ENCODE results near the gene ADAMTS7. TPM values are rescaled to one million over a fixed set of nuclear protein-coding genes. Genes with fewer than 3 reads are reported as not detected.

ADAMTS7 gene
- total RNA-seq, 5 donors from 2014 or later (not counting 1 experiment from before 2014, with no cell fraction given), result 0.79 to 2.3 (median 1.0) TPM; not detected in 2

GRCh38 chr15:78715434-78715833 lies 95.8 kb downstream of the ADAMTS7 start:
- Histone ChIP-seq H3K27ac (ENCODE audit: low read length) (no peak overlapping the region), H3K9me3 (no peaks in the 10 kb centered on the region), H3K4me1 (ENCODE audit: control insufficient read depth in 1 of 2, extremely low read depth in 1 of 2, insufficient read depth in 2 of 2, low read length in 2 of 2) (no peaks in the 10 kb centered on the region), H3K4me3 (ENCODE audit: control insufficient read depth in 1 of 2, extremely low read depth in 1 of 2, low read length in 1 of 2) (no peak overlapping the region), H3K27me3 (replicated peaks in 1 of 2; ENCODE audit: control insufficient read depth in 2 of 2, extremely low read depth in 1 of 2, insufficient read depth in 2 of 2, low read length in 1 of 2) (no peaks in the 10 kb centered on the region), H3K36me3 (ENCODE audit: control insufficient read depth in 2 of 2, extremely low read depth in 1 of 2, insufficient read depth in 1 of 2, low read length in 1 of 2) (no peaks in the 10 kb centered on the region)
- POLR2A ChIA-PET, result no interaction called here
- no peak overlapping the region for H3K27ac Mint-ChIP-seq
- CTCF ChIA-PET, result no interaction called here
- 100% methylated on average over 2 of the region's 5 CpGs for WGBS (ENCODE audit: insufficient coverage)
- H3K4me1 Mint-ChIP-seq, result no peaks in the 10 kb centered on the region
- H3K27me3 Mint-ChIP-seq, result peaks cover 25 to 33% of the 10 kb centered on the region in 2 donors
- no peaks in the 10 kb centered on the region for H3K36me3 Mint-ChIP-seq
- DNase-seq, result no peak
- no peak for ATAC-seq (replicated peaks in 1 of 4)
- H3K4me3 Mint-ChIP-seq, result no peak overlapping the region
- H3K9me3 Mint-ChIP-seq, result peaks cover 0 to 4% (median 0%) of the 10 kb centered on the region in 3 donors

DNA sequence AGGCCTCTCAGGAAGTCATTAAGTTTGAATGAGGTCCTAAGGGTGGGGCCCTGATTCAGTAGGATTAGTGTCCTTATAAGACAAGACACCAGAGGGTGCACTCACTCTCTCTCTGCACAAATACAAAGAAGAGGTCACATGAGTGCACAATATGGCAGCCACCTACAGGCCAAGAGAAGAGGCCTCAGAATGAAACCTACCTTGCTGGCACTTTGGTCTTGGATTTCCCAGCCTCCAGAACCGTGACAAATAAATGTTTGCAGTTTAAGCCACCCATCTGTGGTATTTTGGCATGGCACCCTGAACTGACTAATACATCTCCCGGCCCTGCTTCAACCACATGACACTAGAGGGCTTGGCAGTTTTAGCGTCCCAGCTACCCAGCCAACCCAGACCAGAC lies 96.4 kb downstream of the ADAMTS7 start:
- no peak overlapping the region for H3K27ac Mint-ChIP-seq
- CTCF ChIA-PET, result no interaction called here
- Histone ChIP-seq H3K9me3 (no peaks in the 10 kb centered on the region), H3K27ac (ENCODE audit: low read length) (no peak overlapping the region), H3K36me3 (ENCODE audit: control insufficient read depth in 2 of 2, extremely low read depth in 1 of 2, insufficient read depth in 1 of 2, low read length in 1 of 2) (no peaks in the 10 kb centered on the region), H3K27me3 (replicated peaks in 1 of 2; ENCODE audit: control insufficient read depth in 2 of 2, extremely low read depth in 1 of 2, insufficient read depth in 2 of 2, low read length in 1 of 2) (no peaks in the 10 kb centered on the region), H3K4me3 (ENCODE audit: control insufficient read depth in 1 of 2, extremely low read depth in 1 of 2, low read length in 1 of 2) (no peak overlapping the region), H3K4me1 (ENCODE audit: control insufficient read depth in 1 of 2, extremely low read depth in 1 of 2, insufficient read depth in 2 of 2, low read length in 2 of 2) (no peaks in the 10 kb centered on the region)
- peaks cover 0 to 4% (median 0%) of the 10 kb centered on the region in 3 donors for H3K9me3 Mint-ChIP-seq
- no peaks in the 10 kb centered on the region for H3K36me3 Mint-ChIP-seq
- H3K4me1 Mint-ChIP-seq, result no peaks in the 10 kb centered on the region
- H3K27me3 Mint-ChIP-seq, result peaks cover 25 to 33% of the 10 kb centered on the region in 2 donors
- POLR2A ChIA-PET, result no interaction called here
- ATAC-seq (replicated peaks in 1 of 4) (no peak), DNase-seq (no peak)
- H3K4me3 Mint-ChIP-seq, result no peak overlapping the region
- 50% methylated on average over 1 of the region's 3 CpGs for WGBS (ENCODE audit: insufficient coverage)

DNA sequence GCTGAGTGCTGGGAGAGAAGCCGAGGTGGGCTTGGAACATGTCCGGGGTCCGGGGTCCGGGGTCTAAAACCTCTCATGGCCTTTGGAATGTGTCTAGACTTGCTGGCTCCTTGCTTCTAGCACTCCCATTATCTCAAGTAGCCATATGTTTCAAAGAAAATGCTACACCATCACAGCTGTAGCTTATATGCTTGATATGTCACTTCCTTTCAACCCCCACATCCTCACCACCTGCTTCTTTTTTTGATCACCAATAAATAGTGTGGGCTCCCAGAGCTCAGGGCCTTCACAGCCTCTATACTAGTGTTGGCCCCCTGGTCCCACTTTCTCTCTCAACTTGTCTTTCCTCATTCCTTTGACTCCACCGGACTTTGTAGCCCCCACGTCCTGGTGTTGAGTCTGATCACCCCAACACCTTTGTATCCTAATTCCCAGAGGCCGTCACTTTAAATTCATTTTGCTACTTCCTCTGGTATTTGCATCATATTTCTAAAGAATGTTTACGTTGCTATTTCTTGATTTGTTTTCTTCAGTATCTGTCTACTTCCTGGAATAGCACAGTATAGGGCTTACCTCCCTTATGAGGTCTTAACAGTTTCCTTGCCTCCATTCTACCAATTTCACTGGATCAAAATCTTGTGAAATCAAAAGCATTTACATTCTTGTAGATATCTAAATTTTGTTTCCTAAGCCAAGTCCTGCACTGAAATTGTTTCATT lies 98.3 kb downstream of the ADAMTS7 start:
- Mint-ChIP-seq H3K4me1 (peaks cover 4 to 10% (median 8%) of the 10 kb centered on the region in 3 donors), H3K27ac (no peak overlapping the region), H3K9me3 (peaks cover 0 to 4% (median 0%) of the 10 kb centered on the region in 3 donors), H3K27me3 (peaks cover 21 to 25% of the 10 kb centered on the region in 2 donors), H3K36me3 (no peaks in the 10 kb centered on the region), H3K4me3 (no peak overlapping the region)
- no peaks in the 10 kb centered on the region for H3K36me3 ChIP-seq (ENCODE audit: control insufficient read depth in 2 of 2, extremely low read depth in 1 of 2, insufficient read depth in 1 of 2, low read length in 1 of 2)
- CTCF ChIA-PET, result interaction anchor here in 1 of 2 donors (0.8 kb wide), 1 partner anchor 28 kb away, joined by 3 read pairs; no protein-coding TSS in a partner anchor
- H3K4me1 ChIP-seq (ENCODE audit: control insufficient read depth in 1 of 2, extremely low read depth in 1 of 2, insufficient read depth in 2 of 2, low read length in 2 of 2), result peaks cover 2 to 5% of the 10 kb centered on the region in 2 experiments
- DNase-seq, result no peak
- WGBS (ENCODE audit: insufficient coverage), result 83% methylated on average over 1 of the region's 8 CpGs
- no peak overlapping the region for H3K4me3 ChIP-seq (ENCODE audit: control insufficient read depth in 1 of 2, extremely low read depth in 1 of 2, low read length in 1 of 2)
- POLR2A ChIA-PET, result no interaction called here
- H3K27ac ChIP-seq (ENCODE audit: low read length), result no peak overlapping the region
- no peaks in the 10 kb centered on the region for H3K9me3 ChIP-seq
- no peak for ATAC-seq (replicated peaks in 1 of 4)
- peaks cover 0 to 6% of the 10 kb centered on the region in 2 experiments for H3K27me3 ChIP-seq (replicated peaks in 1 of 2; ENCODE audit: control insufficient read depth in 2 of 2, extremely low read depth in 1 of 2, insufficient read depth in 2 of 2, low read length in 1 of 2)

DNA sequence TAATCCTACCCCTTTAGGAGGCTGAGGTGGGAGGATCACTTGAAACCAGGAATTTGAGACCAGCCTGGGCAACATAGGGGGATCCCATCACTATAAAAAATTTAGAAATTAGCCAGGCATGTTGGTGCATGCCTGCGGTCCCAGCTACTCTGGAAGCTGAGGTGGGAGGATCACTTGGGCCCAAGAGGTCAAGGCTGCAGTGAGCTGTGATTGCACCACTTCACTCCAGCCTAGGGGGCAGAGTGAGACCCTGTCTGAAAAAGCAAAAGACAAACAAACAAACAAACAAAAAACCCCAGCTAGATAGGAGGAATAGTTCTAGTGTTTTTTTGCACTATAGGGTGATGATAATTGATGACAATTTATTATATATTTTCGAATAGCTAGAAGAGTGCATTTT lies 99.6 kb downstream of the ADAMTS7 start:
- DNase-seq, result no peak
- ATAC-seq (replicated peaks in 1 of 4), result no peak
- Mint-ChIP-seq H3K4me3 (no peak overlapping the region), H3K36me3 (no peaks in the 10 kb centered on the region), H3K27me3 (peaks cover 28% of the 10 kb centered on the region in 2 donors), H3K27ac (no peak overlapping the region), H3K4me1 (peaks cover 4 to 10% (median 8%) of the 10 kb centered on the region in 3 donors), H3K9me3 (peaks cover 0 to 4% (median 0%) of the 10 kb centered on the region in 3 donors)
- Histone ChIP-seq H3K9me3 (no peaks in the 10 kb centered on the region), H3K36me3 (ENCODE audit: control insufficient read depth in 2 of 2, extremely low read depth in 1 of 2, insufficient read depth in 1 of 2, low read length in 1 of 2) (no peaks in the 10 kb centered on the region), H3K27me3 (replicated peaks in 1 of 2; ENCODE audit: control insufficient read depth in 2 of 2, extremely low read depth in 1 of 2, insufficient read depth in 2 of 2, low read length in 1 of 2) (peaks cover 0 to 6% of the 10 kb centered on the region in 2 experiments), H3K4me3 (ENCODE audit: control insufficient read depth in 1 of 2, extremely low read depth in 1 of 2, low read length in 1 of 2) (no peak overlapping the region), H3K4me1 (ENCODE audit: control insufficient read depth in 1 of 2, extremely low read depth in 1 of 2, insufficient read depth in 2 of 2, low read length in 2 of 2) (peaks cover 2 to 5% of the 10 kb centered on the region in 2 experiments), H3K27ac (ENCODE audit: low read length) (no peak overlapping the region)
- ChIA-PET CTCF (no interaction called here), POLR2A (no interaction called here)
- no CpG with 5 or more reads among the region's 2 CpGs for WGBS (ENCODE audit: insufficient coverage)

DNA sequence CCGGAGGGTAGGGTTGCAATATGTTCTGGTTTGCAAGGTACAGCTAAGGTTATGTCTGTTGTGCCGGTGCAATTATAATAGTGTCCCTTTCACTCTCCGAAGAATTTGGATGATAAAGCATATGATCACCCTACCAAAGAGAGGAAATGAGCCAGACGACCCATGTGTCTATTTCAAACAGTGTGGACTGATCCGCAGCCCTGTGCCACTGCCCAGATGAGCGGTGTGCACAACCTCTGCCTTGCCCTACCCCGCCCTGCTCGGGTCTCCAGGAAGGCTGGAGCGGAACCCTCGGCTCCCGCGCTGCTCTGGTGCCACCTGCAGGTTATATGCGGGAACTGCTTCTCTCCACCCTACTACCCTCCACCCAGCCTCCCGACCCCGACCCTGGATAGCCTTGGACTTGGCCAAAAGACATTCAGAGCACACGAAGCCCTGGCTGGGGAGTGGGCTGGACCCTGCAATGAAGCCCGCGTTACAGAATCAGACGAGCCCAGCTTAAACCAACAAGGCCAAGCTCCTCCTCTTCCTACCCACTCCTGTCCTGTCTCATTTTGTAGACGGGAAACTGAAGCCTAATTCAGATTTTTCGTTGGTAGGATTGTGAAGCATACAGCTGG lies 101.9 kb downstream of the ADAMTS7 start:
- H3K27me3 ChIP-seq (replicated peaks in 1 of 2; ENCODE audit: control insufficient read depth in 2 of 2, extremely low read depth in 1 of 2, insufficient read depth in 2 of 2, low read length in 1 of 2), result peaks cover 0 to 8% of the 10 kb centered on the region in 2 experiments
- DNase-seq (peak; percentile 5 to 70 (median 50)), ATAC-seq (replicated peaks in 1 of 4) (peak; percentile 90 to 95 (median 92))
- H3K4me3 Mint-ChIP-seq, result no peak overlapping the region
- no peak overlapping the region for H3K27ac Mint-ChIP-seq
- CTCF ChIA-PET, result interaction anchor here (0.6 to 0.7 kb wide), 6 partner anchors 11 to 596 kb away, joined by 3 to 4 read pairs (median 3); no protein-coding TSS in a partner anchor
- peaks cover 2 to 5% of the 10 kb centered on the region in 2 experiments for H3K4me1 ChIP-seq (ENCODE audit: control insufficient read depth in 1 of 2, extremely low read depth in 1 of 2, insufficient read depth in 2 of 2, low read length in 2 of 2)
- H3K36me3 ChIP-seq (ENCODE audit: control insufficient read depth in 2 of 2, extremely low read depth in 1 of 2, insufficient read depth in 1 of 2, low read length in 1 of 2), result no peaks in the 10 kb centered on the region
- H3K27me3 Mint-ChIP-seq, result peaks cover 31 to 34% of the 10 kb centered on the region in 2 donors
- 3% methylated on average over 17 of the region's 21 CpGs for WGBS (ENCODE audit: insufficient coverage)
- POLR2A ChIA-PET, result no interaction called here
- no peak overlapping the region for H3K4me3 ChIP-seq (ENCODE audit: control insufficient read depth in 1 of 2, extremely low read depth in 1 of 2, low read length in 1 of 2)
- no peaks in the 10 kb centered on the region for H3K9me3 Mint-ChIP-seq
- no peak overlapping the region for H3K27ac ChIP-seq (ENCODE audit: low read length)
- H3K4me1 Mint-ChIP-seq, result peaks cover 4 to 10% (median 8%) of the 10 kb centered on the region in 3 donors
- no peaks in the 10 kb centered on the region for H3K36me3 Mint-ChIP-seq
- H3K9me3 ChIP-seq, result no peaks in the 10 kb centered on the region
